Inflammatory macrophage treated with lipopolysaccharide for 1 hour (primary cell): ENCODE results near the gene AKAP9.
"Not testable (repeated sequence)": the region's sequence is repeated elsewhere in the genome, so short reads cannot be mapped to it uniquely, and the experiment has no call there.

Source experiments
- DNase-seq, 2 donors: peaks; one replicate each; pipeline ENCODE4 v3.0.0-alpha.2; 2020 to 2022

The AKAP9 gene

DNA sequence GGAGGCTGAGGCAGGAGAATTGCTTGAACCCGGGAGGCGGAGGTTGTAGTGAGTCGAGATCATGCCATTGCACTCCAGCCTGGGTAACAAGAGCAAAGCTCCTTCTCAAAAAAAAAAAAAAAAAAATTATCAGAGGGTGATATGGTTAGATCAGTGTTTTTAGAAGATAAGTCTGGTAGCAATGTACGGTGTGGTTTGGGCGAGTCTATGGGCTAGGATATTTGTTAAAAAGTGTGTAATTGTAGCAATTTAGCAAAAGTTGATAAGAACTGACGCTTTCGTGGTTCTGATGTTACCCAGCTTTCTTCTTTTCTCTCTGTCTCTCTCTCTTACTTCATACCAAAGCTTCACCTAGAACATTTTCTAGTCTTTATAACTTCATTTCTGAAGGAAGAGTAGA, 200.5 kb downstream of the AKAP9 start:
- DNase-seq = no peak

DNA sequence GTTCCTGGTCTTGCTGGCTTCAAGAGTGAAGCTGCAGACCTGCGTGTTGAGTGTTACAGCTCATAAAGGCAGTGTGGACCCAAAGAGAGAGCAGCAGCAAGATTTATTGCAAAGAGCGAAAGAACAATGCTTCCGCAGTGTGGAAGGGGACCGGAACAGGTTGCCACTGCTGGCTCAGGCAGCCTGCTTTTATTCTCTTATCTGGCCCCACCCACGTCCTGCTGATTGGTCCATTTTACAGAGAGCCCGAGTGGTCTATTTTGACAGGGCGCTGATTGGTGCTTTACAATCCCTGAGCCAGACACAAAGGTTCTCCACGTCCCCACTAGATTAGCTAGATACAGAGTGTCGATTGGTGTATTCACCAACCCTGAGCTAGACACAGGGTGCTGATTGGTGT, 202.1 kb downstream of the AKAP9 start:
- not testable (repeated sequence) for DNase-seq

DNA sequence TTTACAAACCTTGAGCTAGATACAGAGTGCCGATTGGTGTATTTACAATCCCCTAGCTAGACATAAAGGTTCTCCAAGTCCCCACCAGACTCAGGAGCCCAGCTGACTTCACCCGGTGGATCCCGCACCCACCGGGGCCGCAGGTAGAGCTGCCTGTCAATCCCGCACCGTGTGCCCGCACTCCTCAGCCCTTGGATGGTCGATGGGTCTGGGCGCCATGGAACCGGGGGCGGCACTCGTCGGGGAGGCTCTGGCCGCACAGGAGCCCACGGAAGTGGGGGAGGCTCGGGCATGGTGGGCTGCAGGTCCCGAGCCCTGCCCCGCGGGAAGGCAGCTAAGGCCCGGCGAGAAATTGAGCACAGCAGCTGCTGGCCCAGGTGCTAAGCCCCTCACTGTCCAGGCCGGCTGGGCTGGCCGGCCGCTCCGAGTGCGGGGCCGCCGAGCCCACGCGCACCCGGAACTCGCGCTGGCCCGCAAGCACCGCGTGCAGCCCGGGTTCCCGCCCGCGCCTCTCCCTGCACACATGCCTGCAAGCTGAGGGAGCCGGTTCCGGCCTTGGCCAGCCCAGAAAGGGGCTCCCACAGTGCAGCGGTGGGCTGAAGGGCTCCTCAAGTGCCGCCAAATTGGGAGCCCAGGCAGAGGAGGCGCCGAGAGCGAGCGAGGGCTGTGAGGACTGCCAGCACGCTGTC, 202.7 kb downstream of the AKAP9 start:
- not testable (repeated sequence) for DNase-seq

DNA sequence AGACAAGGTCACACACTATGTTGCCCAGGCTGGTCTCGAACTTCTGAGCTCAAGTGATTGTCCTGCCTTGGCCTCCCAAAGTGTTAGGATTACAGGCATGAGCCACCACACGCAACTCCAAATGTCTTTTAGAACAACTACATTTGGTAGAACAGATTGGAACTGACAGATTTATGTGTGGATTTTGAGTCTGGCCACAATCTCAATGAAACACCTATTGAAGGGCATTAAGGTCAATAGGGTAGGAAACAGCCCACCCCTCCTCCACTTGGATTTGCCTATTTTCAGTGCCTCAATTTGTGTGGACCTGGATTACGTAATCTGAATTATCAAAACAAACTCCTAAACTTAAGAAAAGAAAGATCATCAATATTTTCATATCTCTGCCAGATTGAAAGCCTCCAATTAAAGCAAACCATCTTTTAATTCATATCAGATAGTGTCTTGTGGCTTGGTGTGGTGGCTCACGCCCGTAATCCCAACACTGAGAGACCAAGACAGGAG, 209.1 kb downstream of the AKAP9 start:
- no peak for DNase-seq

GRCh38 chr7:92150450-92151017, 209.9 kb downstream of the AKAP9 start:
- no peak for DNase-seq

GRCh38 chr7:92155108-92155739, 214.6 kb downstream of the AKAP9 start:
- peak; percentile 50 to 60 for DNase-seq

GRCh38 chr7:92156990-92157389, 216.3 kb downstream of the AKAP9 start:
- DNase-seq = no peak

GRCh38 chr7:92158660-92159575, 218.3 kb downstream of the AKAP9 start:
- no peak for DNase-seq
